HK-2 (cell line): ENCODE results near the gene APOM.
A peak's percentile ranks its signal among the peaks of the same experiment; 100 is the strongest.

Source experiments
- DNase-seq: peaks from one replicate; pipeline ENCODE4 v3.0.0-alpha.2; 2018; ENCODE audit not compliant: unreplicated experiment

APOM gene

GRCh38 chr6:31655349-31656237 lies at the start of gene APOM:
APOM (plus strand) TSS chr6:31655894; CDS start chr6:31655967, 73 bp downstream.
- DNase-seq = no peak

GRCh38 chr6:31607317-31607716 lies 48.4 kb upstream of the APOM start:
- no peak for DNase-seq

GRCh38 chr6:31609519-31610406 lies 45.9 kb upstream of the APOM start:
- DNase-seq = no peak

- no peak for DNase-seq
Measured at GRCh38 chr6:31610968-31611367, 44.7 kb upstream of the APOM start.

GRCh38 chr6:31614075-31614619 lies 41.5 kb upstream of the APOM start:
- no peak for DNase-seq

GRCh38 chr6:31614684-31615578 lies 40.8 kb upstream of the APOM start, which contains the start of gene AIF1:
AIF1 (plus strand) TSS chr6:31615234; CDS start chr6:31615330, 96 bp downstream.
- no peak for DNase-seq

- DNase-seq = no peak
Measured at GRCh38 chr6:31615748-31616147, 39.9 kb upstream of the APOM start.

- DNase-seq = no peak
Measured at GRCh38 chr6:31617010-31617409, 38.7 kb upstream of the APOM start.

- peak; percentile 97 for DNase-seq
Measured at GRCh38 chr6:31619805-31620585, 35.7 kb upstream of the APOM start.

GRCh38 chr6:31620586-31621319 lies 34.9 kb upstream of the APOM start, which contains the start of gene PRRC2A:
PRRC2A (plus strand) TSS chr6:31620715; CDS start chr6:31622790, 2,075 bp downstream.
- no peak for DNase-seq

- DNase-seq = no peak
Measured at GRCh38 chr6:31621320-31621939, 34.3 kb upstream of the APOM start.

- DNase-seq = no peak
Measured at GRCh38 chr6:31621991-31622390, 33.7 kb upstream of the APOM start.

- DNase-seq = no peak
Measured at GRCh38 chr6:31622684-31623091, 33.0 kb upstream of the APOM start.

GRCh38 chr6:31624070-31624469 lies 31.6 kb upstream of the APOM start:
- no peak for DNase-seq

GRCh38 chr6:31626952-31627351 lies 28.7 kb upstream of the APOM start:
- DNase-seq = no peak

- no peak for DNase-seq
Measured at GRCh38 chr6:31627690-31628287, 27.9 kb upstream of the APOM start.

- no peak for DNase-seq
Measured at GRCh38 chr6:31629014-31629413, 26.7 kb upstream of the APOM start.

- no peak for DNase-seq
Measured at GRCh38 chr6:31630177-31630934, 25.3 kb upstream of the APOM start.
